NCI-H524 (cell line): ENCODE data around the gene BHLHE40.

Source experiments
- DNase-seq, 2 experiments: peaks; one replicate each; lab custom pipeline; 2025; lab: John Stamatoyannopoulos, UW

BHLHE40 gene

DNA sequence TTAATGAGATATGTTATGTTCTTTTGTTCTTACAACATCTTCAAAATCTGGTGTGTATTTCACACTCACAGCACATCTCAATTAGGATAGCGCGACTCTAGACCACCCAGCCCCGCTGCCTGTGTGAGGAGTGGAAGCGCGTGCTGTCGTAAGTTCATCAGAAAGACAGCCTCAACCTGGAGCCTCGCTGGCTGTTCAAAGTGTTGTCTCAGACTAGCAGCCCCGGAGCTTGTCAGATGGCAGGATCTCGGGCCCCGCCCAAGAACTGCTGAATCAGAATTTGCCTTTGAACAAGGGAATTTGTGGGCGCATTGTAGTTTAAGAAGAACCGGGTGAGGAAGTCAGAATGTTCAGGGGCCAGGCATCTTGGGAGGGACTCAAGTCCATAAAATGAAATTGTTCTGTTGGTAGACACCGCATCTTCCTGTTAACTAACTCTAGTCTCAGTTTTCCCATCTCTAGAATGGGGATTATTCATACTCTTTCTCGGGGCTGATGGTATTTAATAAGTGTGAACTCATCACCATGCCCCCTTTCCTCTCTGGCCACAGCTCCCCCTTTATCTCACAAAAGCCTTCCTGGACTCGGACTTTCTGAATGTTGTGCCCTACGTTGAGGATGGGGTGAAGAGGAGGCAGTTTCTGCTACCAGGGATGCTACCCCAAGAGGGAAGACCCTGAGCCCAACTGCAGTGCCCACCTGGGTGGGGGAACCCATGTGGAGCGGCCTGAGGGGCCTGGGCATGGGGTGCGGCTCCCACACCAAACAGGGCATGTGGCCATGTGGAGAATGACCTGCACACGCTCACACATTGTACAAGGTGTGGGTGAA, 40.4 kb downstream of the BHLHE40 start:
- no peak for DNase-seq

DNA sequence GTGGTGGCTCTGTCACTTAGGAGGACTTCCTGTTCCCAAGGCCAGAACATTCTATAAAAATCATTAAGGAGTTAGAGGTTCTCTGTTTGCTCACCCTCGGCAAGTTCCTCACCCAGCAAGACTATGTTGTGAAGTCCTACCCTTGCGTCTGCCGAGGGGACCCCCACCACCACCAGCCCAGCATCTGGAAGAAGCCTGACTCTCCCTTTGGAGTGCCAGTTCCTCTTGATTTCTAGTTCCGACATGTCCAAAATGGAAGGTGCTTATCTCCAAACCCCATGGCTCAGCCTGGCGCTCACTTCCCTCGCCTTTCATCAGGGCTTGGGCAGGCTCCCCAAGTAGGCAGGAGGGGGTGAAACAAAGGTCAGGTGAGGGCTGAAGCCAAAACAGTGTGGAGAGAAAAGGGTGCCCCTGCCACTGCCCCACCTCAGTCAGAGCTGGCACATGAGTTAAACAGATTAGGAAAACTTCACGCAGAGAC, 41.0 kb downstream of the BHLHE40 start:
- DNase-seq, result no peak

DNA sequence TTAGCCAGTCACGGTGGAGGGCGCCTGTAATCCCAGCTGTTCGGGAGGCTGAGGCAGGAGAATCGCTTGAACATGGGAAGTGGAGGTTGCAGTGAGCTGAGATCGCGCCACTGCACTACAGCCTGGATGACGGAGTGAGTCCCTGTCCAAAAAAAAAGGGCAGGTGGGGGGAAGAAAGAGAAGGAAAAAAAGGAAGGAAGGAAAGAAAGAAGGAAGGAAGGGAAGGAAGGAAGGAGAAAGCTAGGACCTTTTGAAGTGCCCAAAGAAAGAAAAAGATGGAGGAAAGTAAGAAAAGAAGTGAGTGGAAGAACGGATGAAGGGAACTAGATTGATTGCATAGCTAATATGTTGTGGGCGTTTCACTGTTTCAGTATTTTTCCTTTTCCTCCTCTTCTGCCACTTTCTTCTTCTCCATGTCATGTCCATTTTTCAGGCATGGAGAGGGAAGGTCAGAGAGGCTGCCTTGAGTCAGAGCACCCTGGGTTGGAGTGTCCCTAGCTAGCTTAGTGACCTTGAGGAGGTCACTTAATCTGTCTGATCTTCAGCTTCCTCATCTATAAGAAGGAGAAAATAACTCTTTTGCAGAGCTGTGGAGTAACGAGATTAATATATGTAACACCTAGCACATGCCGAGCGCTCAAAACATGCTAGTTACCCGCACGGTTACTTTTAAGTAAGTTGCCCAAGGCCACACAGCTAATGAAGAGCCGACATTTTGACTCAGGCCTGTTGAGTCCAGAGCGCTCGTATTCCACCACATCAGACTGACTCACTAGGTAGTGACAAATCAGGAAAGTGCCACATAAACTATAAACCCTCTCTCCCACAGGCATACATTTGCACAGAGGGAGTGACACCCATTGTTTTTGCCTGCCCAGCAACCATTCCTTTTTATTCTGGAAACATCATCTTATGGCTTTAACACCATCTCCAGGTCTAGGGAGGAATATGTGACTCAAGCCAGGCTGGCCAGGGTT, 42.2 kb downstream of the BHLHE40 start:
- DNase-seq, result no peak

DNA sequence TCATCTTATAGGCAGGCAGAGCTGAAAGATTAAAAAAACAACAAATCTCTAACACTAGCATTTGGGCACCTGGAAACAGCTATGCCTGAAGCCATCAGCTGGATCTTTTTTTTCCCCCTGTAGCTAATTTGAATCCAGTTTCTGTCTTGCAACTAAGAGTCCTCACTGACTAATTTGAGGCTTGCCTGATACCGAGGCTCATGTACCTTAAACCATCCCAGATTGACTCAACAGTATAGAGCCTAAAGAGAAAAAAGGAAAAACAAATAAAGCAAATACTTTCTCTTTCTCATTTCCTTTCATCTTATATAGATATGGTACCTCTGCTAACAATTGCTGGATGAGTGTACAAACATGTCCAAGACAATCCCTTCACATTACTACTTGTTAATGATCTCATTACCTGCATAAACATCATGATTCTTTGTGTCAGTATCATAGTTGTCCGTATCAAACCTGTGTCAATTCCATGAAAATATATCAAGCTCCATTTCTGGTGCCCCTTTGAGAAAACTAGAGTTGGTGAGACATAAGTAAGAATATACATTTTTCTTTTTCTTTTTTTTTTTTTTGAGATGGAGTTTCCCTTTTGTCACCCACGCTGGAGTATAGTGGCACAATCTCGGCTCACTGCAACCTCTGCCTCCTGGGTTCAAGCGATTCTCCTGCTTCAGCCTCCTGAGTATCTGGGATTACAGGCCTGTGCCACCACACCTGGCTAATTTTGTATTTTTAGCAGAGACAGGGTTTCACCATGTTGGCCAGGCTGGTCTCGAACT, 43.1 kb downstream of the BHLHE40 start:
- no peak for DNase-seq

DNA sequence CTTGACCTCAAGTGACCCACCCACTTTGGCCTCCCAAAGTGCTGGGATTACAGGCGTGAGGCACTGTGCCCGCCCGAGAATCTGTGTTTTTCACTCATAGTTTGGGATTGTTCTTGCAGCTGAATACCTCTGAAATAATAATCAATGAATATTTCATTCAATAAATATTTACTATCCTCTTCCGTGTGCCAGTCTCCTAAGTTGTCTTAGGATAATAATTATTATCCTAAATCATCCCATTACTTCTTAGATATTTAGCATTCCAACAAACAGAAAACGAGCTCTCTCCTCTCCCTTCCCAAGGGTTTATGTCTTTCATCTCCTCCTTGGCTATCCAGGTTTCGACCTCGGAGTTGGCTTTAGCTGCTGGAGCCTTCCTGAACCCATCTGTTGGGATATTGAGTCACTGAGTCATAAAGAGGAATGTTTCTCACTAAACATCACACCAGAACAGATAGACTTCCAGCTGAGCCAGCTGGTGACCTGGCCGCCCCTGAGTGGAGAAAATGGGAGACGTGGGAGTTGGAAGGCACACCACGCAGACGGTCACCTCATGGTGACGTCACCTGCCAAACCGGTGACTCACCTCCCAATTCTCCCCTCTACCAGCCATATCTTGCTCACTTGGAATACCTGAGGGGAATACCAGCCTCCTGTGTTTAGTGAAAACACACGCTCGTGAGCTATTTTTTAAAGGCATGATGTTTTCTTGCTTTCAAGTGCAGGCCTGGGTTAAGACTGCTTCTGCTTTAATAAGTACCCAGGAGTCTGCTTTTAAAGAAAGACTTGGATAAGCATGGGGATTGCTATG, 43.9 kb downstream of the BHLHE40 start:
- no peak for DNase-seq

DNA sequence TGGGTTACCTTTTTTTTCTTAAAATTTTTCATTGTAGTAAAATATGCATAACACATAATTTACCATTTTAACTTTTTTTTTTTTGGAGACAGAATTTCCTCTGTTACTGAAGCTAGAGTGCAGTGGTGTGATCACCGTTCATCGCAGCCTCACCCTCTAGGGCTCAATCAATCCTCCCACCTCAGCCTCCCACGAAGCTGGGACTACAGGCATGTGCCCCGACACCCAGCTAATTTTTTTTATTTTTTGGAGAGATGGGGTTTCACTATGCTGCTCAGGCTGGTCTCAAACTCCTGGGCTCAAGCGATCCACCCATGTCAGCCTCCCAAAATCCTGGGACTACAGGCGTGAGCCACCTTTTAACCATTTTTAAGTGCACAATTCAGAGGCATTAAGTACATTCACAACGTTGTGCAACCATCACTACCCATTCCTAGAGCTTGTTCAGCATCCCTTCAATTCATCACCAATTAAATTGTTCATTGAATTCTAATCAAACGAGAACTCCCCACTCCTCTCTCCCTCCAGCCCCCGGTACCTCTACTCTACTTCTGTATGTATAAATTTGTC, 44.6 kb downstream of the BHLHE40 start:
- DNase-seq, result no peak

DNA sequence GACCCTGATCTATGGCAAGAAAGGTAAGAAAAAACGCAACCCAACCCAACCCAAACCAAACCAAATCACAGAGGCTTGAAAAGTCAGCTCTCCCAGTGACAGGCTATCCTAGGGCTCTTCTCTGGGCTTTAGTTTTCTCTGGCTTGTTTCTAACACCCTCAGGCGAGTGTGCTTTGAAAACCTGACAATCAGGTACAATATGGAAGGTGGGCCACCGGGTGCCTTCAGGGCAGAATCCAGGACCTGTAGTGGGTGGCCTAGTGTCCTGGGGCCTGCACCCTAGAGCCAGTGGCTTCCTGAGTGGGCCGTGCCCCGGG, 46.8 kb downstream of the BHLHE40 start:
- DNase-seq, result no peak

DNA sequence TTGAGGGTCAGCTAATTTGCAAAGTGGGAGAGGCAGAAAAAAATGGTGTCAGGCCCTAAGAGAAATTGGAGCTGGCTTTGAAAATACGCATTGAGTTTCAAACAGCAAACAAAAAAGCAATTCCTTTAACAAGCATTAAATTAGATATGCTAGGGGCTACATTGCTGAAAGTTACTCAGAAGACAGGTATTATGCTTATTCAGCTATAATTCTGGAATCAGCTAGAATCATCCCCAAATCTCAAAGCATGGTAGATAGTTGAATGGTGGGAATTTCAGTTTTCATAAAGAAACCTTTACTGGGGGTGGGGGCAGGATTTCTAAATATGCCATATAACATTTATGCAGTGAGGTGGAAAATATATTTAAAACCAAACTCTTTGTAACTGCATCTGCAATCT, 50.5 kb downstream of the BHLHE40 start:
- no peak for DNase-seq

DNA sequence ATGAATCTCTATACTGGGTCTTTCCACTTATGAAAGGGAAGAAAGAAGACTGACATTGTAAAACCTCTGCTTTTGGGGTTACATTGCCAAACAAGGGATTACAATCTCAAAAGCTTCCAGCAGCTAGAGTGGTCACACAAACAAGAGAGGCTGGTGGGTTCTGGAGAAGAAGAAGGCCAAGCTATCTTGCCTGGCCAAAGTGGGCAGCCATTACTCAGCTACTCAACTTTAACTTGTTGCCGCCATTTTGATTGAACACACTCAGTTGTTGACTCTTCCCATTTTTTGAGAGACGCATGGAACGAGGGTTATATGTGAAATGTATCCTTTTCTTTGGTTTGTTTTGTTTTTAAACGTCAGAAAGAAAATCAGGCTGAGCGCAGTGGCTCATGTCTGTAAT, 50.9 kb downstream of the BHLHE40 start:
- DNase-seq, result no peak

DNA sequence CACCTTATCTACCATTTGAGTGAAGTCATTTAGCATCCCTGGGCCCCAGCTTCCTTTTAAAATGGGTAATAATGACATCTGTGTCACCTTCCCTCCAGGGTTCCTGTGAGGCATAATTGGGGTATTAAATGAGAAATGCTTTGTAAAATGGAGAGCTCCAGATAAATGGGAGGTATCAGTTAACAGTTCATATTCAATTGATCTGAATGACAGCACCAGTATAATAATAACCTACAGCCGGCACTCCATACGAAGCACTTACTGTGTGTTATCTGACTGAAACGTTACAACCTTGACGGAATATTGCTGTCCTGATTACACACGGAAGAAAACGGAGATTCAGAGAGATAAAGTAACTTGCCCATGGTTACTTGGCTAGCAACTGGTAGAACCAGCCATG, 53.6 kb downstream of the BHLHE40 start:
- DNase-seq, result no peak
